ENCODE data around the gene PTPRN2. TPM values are rescaled to one million over a fixed set of nuclear protein-coding genes. Genes with fewer than 3 reads are reported as not detected.

Gene PTPRN2
- polyA plus RNA-seq, 4 donors = 7.4 to 9.6 (median 8.8) TPM

DNA sequence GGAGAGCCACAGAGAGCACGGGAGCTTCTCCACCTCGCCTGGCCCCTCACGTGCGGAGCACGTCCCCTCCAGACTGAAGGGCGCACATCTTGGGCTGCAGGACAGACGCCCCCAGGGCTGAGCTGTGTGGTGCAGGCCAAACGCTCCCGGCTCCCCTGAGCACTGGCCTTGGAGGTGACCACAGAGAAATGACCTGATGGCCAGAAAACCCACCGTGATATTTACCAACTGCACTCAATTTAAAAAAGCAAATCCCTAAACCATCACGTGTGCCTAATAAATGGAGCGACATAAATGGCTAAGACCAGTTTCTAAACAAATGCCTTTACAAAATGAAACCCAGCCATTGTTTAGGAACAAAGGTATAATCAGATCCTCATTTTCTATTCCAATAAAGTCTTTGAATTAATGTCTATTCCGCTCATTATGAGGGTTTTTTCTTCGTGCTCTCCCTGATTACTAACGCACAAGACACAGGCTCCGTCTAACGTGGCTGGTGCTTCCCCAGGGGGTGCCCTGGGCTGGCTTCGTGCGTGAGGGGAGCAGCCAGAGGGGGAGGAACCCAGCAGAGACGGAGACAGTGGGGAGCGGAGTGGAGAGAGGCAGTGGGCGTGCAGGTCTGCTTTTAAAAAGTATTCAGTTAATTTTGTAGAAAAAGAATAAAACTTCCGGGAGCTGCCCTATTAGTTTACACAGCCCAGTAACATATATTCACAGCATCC lies 1060.5 kb downstream of the PTPRN2 start:
- no peak for DNase-seq (ENCODE audit: low read depth in 4 of 4, low spot score in 3 of 4)

DNA sequence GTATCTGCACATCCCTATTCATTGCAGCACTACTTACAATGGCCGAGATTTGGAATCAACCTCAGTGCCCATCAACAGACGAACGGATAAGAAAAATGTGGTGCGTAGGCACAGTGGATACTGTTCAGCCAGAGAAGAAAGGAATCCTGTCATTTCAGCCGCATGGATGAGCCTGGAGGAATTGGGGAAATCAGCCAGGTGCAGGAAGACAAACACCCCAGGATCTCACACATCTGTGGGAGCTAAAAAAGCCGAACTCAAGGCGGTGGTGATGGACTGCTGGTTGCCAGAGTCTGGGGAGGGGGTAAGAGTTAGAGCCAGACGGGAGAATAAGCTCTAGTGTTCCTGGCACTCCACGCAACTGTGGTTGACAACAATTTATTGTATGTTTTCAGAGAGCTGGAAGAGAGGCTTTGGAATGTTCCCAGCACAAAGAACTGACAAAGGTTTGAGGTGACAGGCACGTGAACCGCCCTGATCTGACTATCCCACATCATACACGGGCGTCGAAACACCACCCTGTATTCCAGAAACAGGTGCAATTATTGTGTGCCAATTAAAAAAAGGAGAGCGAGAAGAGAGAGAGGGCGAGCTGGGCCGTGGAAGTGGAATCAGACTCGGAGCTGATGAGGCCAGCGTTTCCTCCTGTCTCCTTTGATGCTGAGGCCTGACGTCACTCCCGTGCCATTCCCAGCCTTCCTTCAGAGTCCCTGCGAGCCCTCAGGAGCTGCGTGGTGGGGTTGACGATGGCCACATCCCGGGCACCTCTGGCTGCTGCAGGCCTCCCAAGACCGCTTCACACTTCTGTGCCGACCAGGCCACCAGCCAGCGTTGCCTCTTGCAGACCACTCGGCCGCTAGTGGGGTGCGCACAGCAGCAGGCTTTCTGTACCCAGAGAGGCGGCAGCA lies 1061.4 kb downstream of the PTPRN2 start:
- DNase-seq (ENCODE audit: low read depth in 4 of 4, low spot score in 3 of 4) = no peak

GRCh38 chr7:157525491-157525915 lies 1062.1 kb downstream of the PTPRN2 start:
- no peak for DNase-seq (ENCODE audit: low read depth in 4 of 4, low spot score in 3 of 4)

GRCh38 chr7:157524731-157525130 lies 1062.9 kb downstream of the PTPRN2 start:
- no peak for DNase-seq (ENCODE audit: low read depth in 4 of 4, low spot score in 3 of 4)

DNA sequence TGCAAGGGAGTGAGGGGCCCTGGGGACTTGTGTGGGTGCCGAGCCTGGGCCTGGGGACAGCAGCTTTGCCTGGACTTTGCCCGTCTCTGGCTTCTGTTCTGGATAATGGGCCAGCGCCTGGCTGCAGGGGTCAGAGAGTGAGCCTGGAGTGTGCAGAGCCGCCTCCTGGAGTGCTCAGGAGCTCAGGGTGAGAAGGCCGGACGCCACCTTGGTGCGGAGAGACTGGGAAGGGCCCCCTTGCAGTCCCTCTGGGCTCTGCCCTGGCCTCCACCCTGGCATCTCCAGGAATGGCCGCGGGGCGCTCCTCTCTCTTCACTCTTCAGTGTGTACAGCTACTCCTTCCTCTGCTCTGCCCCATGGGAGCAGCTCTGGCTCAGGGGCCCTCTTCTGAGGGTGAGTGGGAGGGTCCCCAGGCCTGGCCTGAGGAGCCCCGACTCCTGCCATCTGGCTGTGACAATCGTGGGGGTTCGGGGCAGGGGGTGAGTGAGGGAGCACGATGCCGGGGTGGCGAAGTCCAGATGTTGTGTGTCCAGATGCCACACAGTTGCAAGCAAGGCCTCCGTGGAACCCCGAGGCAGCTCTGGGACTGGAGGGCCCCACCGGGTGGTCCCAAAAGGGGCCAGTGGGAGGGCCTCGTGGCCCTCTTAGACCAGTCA lies 1063.7 kb downstream of the PTPRN2 start:
- DNase-seq (ENCODE audit: low read depth in 4 of 4, low spot score in 3 of 4) = no peak

GRCh38 chr7:157523371-157523765 lies 1064.3 kb downstream of the PTPRN2 start:
- no peak for DNase-seq (ENCODE audit: low read depth in 4 of 4, low spot score in 3 of 4)

DNA sequence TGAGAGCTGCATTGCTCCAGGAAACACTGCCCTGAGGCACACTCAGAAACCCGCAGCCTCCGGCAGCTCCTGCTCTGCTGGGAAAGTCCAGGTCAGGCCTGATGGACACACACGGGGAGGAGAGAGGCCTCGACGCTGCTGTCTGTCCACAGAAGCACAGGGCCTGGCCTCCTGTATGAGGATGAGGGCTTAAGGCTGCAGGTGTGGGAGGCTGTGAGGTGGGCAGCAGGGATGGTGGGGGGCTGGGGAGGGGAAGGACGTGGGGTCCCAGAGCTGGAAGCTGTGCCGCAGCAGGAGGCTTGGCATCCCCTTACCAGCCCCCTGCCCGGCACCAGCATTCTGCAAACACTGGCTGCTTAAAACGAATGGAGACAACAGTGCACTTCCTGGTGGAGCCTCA lies 1064.7 kb downstream of the PTPRN2 start:
- no peak for DNase-seq (ENCODE audit: low read depth in 4 of 4, low spot score in 3 of 4)

- no peak for DNase-seq (ENCODE audit: low read depth in 4 of 4, low spot score in 3 of 4)
Measured at GRCh38 chr7:157522189-157522588, 1065.4 kb downstream of the PTPRN2 start.

GRCh38 chr7:157521752-157522151 lies 1065.9 kb downstream of the PTPRN2 start:
- no peak for DNase-seq (ENCODE audit: low read depth in 4 of 4, low spot score in 3 of 4)

DNA sequence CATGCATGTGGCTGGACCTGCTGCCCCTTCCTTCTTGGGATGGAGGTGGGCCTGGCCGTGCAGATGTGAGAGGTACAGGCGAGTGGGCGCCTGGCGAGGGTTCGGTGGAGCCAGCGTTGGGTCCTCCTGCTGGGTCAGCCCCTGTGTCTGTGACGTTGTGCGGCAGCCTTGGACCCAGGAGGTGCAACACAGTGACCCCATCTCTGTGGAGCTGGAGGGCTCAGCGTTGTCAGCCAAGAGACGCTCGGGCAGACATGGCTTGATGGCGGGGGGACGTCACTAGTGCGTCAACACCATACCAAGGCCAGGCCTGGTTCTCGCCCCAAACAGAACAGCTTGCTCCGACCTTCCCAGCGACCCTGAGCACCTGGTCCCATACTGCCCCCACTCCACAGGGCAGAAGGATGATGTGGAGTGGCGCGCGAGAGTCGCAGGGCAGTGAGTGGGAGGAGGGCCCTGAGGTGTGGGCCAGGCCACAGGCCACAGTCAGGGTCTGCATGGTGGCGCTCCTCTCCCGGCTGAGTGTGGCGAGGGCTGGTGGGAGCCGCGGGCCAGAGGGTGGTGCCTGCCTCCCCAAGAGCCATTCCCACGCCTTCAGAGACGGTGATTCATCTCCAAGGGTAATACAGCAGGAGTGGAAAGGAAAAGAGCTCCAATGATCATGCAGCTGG lies 1066.4 kb downstream of the PTPRN2 start:
- no peak for DNase-seq (ENCODE audit: low read depth in 4 of 4, low spot score in 3 of 4)

DNA sequence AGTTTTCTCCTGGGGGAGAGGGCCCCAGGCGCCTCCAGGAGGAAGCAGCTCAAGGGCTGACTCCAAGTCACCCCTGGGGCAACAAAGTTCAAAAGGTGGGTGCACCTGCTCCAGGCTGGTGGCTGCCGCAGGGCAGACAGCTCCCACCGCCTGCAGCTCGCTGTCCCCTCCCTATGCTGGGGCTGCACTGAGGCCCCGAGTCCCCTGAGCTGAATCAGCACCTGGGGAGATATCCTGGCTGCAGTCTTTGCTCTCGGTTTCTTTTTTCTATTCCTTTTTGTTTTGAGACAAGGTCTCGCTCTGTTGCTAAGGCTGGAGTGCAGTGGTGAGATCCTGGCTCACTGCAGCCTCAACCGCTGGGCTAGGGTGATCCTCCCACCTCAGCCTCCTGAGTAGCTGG lies 1067.4 kb downstream of the PTPRN2 start:
- DNase-seq (ENCODE audit: low read depth in 4 of 4, low spot score in 3 of 4) = no peak

- no peak for DNase-seq (ENCODE audit: low read depth in 4 of 4, low spot score in 3 of 4)
Measured at GRCh38 chr7:157519798-157520244, 1067.8 kb downstream of the PTPRN2 start.

GRCh38 chr7:157519246-157519645 lies 1068.4 kb downstream of the PTPRN2 start:
- DNase-seq (ENCODE audit: low read depth in 4 of 4, low spot score in 3 of 4) = no peak

DNA sequence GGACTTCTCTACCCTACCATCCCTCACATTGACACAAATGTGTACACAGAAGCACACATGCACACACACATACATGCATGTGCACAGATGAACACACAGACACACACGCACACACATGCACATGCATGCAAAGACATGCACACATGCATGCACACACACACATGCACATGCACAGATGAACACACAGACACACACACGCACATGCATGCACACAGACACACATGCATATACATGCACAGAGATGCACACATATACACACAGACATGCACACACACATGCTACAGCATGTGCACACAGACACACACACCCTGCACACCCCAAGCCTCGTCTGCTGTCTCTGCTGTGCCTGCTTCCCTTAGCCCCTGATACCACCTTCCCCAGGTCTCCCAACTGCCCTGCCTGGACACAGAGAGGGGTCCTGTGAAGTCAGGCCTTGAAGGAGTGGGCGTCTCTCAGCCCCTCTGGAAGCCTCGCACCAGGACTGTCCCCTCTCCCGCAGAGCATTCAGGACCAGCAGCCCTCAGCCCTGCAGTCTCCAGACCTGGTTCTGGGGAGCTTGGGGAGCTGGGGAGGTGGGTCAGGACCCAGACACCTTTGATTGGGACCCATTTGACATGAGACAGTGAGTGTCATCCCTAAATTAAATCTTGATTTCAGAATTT lies 1069.0 kb downstream of the PTPRN2 start:
- DNase-seq (ENCODE audit: low read depth in 4 of 4, low spot score in 3 of 4) = no peak

- no peak for DNase-seq (ENCODE audit: low read depth in 4 of 4, low spot score in 3 of 4)
Measured at GRCh38 chr7:157517782-157518513, 1069.7 kb downstream of the PTPRN2 start.

DNA sequence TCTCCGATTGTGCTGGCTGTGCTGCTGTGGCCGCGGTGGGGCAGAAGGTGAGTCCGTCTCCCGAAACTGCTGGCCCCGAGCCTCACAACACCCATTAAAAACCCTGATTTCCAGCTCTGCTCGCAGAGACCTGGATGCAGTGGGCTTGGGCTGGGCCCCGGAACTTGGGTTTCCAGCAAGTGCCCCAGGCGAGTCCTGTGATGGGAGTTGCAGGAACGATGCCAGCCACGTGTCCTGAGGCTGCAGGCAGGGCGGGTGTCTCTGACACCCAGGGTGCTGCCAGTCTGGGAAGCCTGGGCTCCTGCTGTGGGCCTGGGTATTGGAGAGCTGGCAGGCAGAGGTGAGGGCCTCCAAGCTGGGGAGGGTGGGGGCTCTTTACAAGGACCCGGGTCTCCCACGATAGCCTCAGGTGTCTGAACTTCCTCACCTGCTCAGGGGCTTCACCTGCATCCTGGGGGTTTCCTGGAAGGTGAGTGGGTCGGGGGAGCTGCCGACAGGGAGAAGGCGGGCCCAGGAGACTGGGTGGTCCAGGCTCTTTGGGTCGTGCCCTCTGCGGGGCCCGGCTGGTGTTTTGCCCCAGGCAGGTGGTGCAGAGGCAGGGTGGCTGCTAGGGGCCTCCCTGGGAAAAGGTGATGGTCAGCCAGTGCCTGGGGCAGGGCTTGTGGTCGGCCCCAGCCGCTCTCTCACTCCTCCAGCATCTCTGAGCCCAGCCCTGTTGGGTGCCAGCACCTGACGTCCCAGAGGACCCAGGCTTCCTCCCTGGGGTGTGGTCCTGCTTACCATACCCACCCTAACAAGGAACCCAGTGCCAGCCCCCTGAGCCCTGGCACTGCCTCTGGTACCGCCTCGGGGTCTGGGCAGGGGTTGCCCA lies 1070.5 kb downstream of the PTPRN2 start:
- no peak for DNase-seq (ENCODE audit: low read depth in 4 of 4, low spot score in 3 of 4)

- no peak for DNase-seq (ENCODE audit: low read depth in 4 of 4, low spot score in 3 of 4)
Measured at GRCh38 chr7:157516311-157516710, 1071.3 kb downstream of the PTPRN2 start.

DNA sequence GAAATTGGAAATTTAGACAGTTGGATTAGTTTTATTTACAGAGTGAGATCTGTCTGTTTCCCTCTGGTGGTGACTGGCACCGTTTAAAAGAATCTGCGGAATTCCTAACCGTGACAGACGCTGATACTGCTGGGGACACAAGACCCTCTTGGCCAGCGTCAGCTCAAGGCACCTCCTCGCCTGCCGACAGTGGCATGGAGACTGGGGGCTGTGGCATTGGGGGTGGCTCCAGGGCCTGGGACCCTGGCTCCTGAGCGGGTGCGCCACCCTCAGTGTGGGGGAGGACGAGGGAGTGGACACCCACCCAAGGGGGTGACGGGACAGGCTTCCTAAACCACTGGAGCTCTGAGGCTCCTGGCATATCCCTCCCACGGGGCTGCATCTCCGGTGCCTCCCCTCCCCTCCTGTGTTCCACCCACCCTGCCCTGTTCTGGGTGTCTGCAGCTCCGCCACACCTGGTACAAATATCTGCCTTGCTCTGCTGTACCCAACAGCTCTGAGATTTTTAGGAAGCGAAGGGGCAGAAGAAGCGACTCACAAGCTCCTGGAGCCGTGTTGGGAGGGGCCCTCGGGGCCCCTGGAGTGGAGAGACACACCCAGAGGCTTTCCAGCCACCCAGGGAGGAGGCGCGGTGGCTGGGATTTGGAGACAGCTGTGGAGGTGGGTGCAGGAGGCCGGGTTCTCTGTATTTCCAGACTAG lies 1072.1 kb downstream of the PTPRN2 start:
- no peak for DNase-seq (ENCODE audit: low read depth in 4 of 4, low spot score in 3 of 4)

Data from right renal pelvis (tissue), 4 donors.